HepG2 (cell line): ENCODE measurements around the gene HSPB7. TPM values are rescaled to one million over a fixed set of nuclear protein-coding genes. Genes with fewer than 3 reads are reported as not detected.

ENCODE experiments used
- AGO1 ChIP-seq: fragments of 200-400 bp; formaldehyde crosslinking; IDR thresholded peaks from 2 replicates; pipeline ENCODE4 v1.6.1; 2017; ENCODE audit warnings: mild to moderate bottlenecking, low read depth, low read length, moderate library complexity; ENCODE audit not compliant: poor library complexity, severe bottlenecking
- ARHGAP35 ChIP-seq: sonication (generic); formaldehyde crosslinking; IDR thresholded peaks from 2 replicates; pipeline ENCODE4 v1.9.0; 2022; ENCODE audit warnings: mild to moderate bottlenecking, inconsistent platforms, moderate library complexity, missing genetic modification reagents, borderline replicate concordance
- EZH2 ChIP-seq: conservative IDR thresholded peaks from 2 replicates; pipeline ENCODE4 v1.6.1; 2012; ENCODE audit warnings: mild to moderate bottlenecking, low read depth, low read length, moderate library complexity
- GABPA ChIP-seq, 2 experiments: IDR thresholded peaks; 2 replicates each; pipeline ENCODE4 v1.6.1; 2011 to 2016; ENCODE audit warnings: low read depth in 2 of 2, low read length in 1 of 2, missing biosample characterization in 1 of 2, missing genetic modification characterization in 1 of 2
- MEF2D ChIP-seq: sonication (generic); formaldehyde crosslinking; IDR thresholded peaks from 2 replicates; pipeline ENCODE4 v1.5.1; 2020; ENCODE audit warnings: mild to moderate bottlenecking, missing genetic modification reagents
- MIXL1 ChIP-seq: IDR thresholded peaks from 2 replicates; pipeline ENCODE4 v1.6.1; 2016
- RARG ChIP-seq: sonication (generic); formaldehyde crosslinking; IDR thresholded peaks from 2 replicates; pipeline ENCODE4 v1.4.0; 2020; ENCODE audit warnings: low read depth, mild to moderate bottlenecking, missing genetic modification reagents
- SKIL ChIP-seq: sonication (generic); formaldehyde crosslinking; IDR thresholded peaks from 2 replicates; pipeline ENCODE4 v1.8.0; 2022; ENCODE audit warnings: missing genetic modification reagents, mild to moderate bottlenecking, moderate library complexity, borderline replicate concordance
- SMYD3 ChIP-seq: sonication (generic); formaldehyde crosslinking; IDR thresholded peaks from 2 replicates; pipeline ENCODE4 v1.8.1; 2023; ENCODE audit warnings: mild to moderate bottlenecking, missing genetic modification reagents
- STAG1 ChIP-seq: sonication (generic); formaldehyde crosslinking; IDR thresholded peaks from 2 replicates; pipeline ENCODE4 v1.4.0; 2020; ENCODE audit warnings: missing genetic modification reagents
- THYN1 ChIP-seq: sonication (generic); formaldehyde crosslinking; IDR thresholded peaks from 2 replicates; pipeline ENCODE4 v1.8.1; 2023; ENCODE audit warnings: low read depth, mild to moderate bottlenecking, moderate library complexity, missing genetic modification reagents, borderline replicate concordance
- ZNF354B ChIP-seq: sonication (generic); formaldehyde crosslinking; IDR thresholded peaks from 2 replicates; pipeline ENCODE4 v1.8.0; 2022; ENCODE audit warnings: mild to moderate bottlenecking, missing genetic modification reagents
- ZNF530 ChIP-seq: sonication (generic); formaldehyde crosslinking; IDR thresholded peaks from 2 replicates; pipeline ENCODE4 v1.5.0; 2020; ENCODE audit warnings: low read depth, mild to moderate bottlenecking, missing genetic modification reagents
- ZNF609 ChIP-seq: sonication (generic); formaldehyde crosslinking; IDR thresholded peaks from 2 replicates; pipeline ENCODE4 v1.4.0; 2020; ENCODE audit warnings: mild to moderate bottlenecking, missing genetic modification reagents, borderline replicate concordance
- ZNF616 ChIP-seq: sonication (generic); formaldehyde crosslinking; IDR thresholded peaks from 2 replicates; pipeline ENCODE4 v1.5.0; 2020; ENCODE audit warnings: low read depth, mild to moderate bottlenecking, missing genetic modification reagents
- polyA plus RNA-seq, 8 experiments: library from polyadenylated mRNA; depleted of rRNA in 3 of 8; stranded (reverse) in 7 of 8; unstranded in 1 of 8; fragments of >200 nt; fragmentation: Illumina TruSeq in 4 of 8; extraction: Trizol in 4 of 8; gene quantifications; 2 replicates each; pipeline versions ENCODE4 v1.2.1 to v1.2.3, GENCODE V29; 2011 to 2016; ENCODE audit warnings: low read depth in 4 of 8, missing spikeins in 1 of 8, mixed read lengths in 1 of 8; ENCODE audit not compliant: insufficient read depth in 1 of 8
- total RNA-seq, 5 experiments: library from RNA; depleted of rRNA; stranded (reverse); fragments of >200 nt; fragmentation: Illumina TruSeq; extraction: Trizol; gene quantifications; 2 replicates each; pipeline ENCODE4 v1.2.3, GENCODE V29; 2016; ENCODE audit warnings: low read depth in 1 of 5
- TF ChIP-seq, protein P1 (sequence below): IDR thresholded peaks from 2 replicates; pipeline ENCODE4 v1.6.1; 2016
- TF ChIP-seq, protein P2 (sequence below): sonication (generic); formaldehyde crosslinking; IDR thresholded peaks from 2 replicates; pipeline ENCODE4 v1.8.1; 2022; ENCODE audit warnings: mild to moderate bottlenecking, missing genetic modification reagents
- TF ChIP-seq, protein P3 (sequence below): sonication (generic); formaldehyde crosslinking; IDR thresholded peaks from 2 replicates; pipeline ENCODE4 v1.5.0; 2020; ENCODE audit warnings: mild to moderate bottlenecking, missing genetic modification reagents, moderate library complexity

The HSPB7 gene
- total and polyA plus RNA-seq, 2 of the 13 experiments (the other 11 are each of a cell fraction or from before 2014, with no cell fraction given) = 0.20 TPM; not detected in 1

- TF ChIP-seq, protein P1, sequence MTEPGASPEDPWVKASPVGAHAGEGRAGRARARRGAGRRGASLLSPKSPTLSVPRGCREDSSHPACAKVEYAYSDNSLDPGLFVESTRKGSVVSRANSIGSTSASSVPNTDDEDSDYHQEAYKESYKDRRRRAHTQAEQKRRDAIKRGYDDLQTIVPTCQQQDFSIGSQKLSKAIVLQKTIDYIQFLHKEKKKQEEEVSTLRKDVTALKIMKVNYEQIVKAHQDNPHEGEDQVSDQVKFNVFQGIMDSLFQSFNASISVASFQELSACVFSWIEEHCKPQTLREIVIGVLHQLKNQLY (CRISPR knock-in tag) = no peak
- TF ChIP-seq ZNF354B (CRISPR knock-in tag) = no peak
- TF ChIP-seq ARHGAP35 (CRISPR knock-in tag) = no peak; the same call in 1 of the 2 replicates
- TF ChIP-seq, protein P2, sequence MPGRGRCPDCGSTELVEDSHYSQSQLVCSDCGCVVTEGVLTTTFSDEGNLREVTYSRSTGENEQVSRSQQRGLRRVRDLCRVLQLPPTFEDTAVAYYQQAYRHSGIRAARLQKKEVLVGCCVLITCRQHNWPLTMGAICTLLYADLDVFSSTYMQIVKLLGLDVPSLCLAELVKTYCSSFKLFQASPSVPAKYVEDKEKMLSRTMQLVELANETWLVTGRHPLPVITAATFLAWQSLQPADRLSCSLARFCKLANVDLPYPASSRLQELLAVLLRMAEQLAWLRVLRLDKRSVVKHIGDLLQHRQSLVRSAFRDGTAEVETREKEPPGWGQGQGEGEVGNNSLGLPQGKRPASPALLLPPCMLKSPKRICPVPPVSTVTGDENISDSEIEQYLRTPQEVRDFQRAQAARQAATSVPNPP (CRISPR knock-in tag) = no peak
- no peak for TF ChIP-seq ZNF616
- no peak for TF ChIP-seq SKIL (CRISPR knock-in tag)
- no peak for TF ChIP-seq MEF2D
- TF ChIP-seq RARG (CRISPR knock-in tag) = no peak
- TF ChIP-seq ZNF609 (CRISPR knock-in tag) = no peak
- TF ChIP-seq AGO1 = no peak
- TF ChIP-seq MIXL1 (CRISPR knock-in tag) = 0 out of 2 replicates have a peak, but pooled peaks have one; percentile 56
- no peak for TF ChIP-seq ZNF530 (CRISPR knock-in tag)
- TF ChIP-seq EZH2 = no peak
- no peak for TF ChIP-seq THYN1 (CRISPR knock-in tag)
- TF ChIP-seq, protein P3, sequence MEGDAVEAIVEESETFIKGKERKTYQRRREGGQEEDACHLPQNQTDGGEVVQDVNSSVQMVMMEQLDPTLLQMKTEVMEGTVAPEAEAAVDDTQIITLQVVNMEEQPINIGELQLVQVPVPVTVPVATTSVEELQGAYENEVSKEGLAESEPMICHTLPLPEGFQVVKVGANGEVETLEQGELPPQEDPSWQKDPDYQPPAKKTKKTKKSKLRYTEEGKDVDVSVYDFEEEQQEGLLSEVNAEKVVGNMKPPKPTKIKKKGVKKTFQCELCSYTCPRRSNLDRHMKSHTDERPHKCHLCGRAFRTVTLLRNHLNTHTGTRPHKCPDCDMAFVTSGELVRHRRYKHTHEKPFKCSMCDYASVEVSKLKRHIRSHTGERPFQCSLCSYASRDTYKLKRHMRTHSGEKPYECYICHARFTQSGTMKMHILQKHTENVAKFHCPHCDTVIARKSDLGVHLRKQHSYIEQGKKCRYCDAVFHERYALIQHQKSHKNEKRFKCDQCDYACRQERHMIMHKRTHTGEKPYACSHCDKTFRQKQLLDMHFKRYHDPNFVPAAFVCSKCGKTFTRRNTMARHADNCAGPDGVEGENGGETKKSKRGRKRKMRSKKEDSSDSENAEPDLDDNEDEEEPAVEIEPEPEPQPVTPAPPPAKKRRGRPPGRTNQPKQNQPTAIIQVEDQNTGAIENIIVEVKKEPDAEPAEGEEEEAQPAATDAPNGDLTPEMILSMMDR (CRISPR knock-in tag) = peak; percentile 95
- TF ChIP-seq GABPA (IDR thresholded peaks at IDR 0.05; ENCODE audit: low read depth, low read length) = no peak
- peak; percentile 42; the same call in 1 of the 2 replicates for TF ChIP-seq GABPA (CRISPR knock-in tag; IDR thresholded peaks at IDR 0.05; ENCODE audit: low read depth)
- no peak for TF ChIP-seq SMYD3 (CRISPR knock-in tag)
- TF ChIP-seq STAG1 (CRISPR knock-in tag) = peak; percentile 94
Observed at GRCh38 chr1:15994590-15995351, 23.1 kb downstream of the HSPB7 start (continued).
